HCT116 (cell line): Measurements from ENCODE around the gene CDHR4. TPM values are rescaled to one million over a fixed set of nuclear protein-coding genes. Genes with fewer than 3 reads are reported as not detected.

Experiments used
- ATAC-seq: fragments of 200-7000 bp; cut with Tn5 transposase; 2 replicates; pipeline ENCODE4 v1.9.1; 2020; ENCODE audit warnings: mild to moderate bottlenecking, moderate library complexity
- BruUV-seq: library from RNA; stranded (reverse); fragments of 400-500 nt; replicated peaks from 2 replicates; lab custom pipeline; 2021; lab: Mats Ljungman, UMichigan
- CTCF ChIA-PET: fragments of 300-600 bp; sonication (Branson Sonifier 250); formaldehyde crosslinking; loops from one replicate; lab custom pipeline; 2021; ENCODE audit warnings: antibody characterized with exemption; lab: Charles Lee
- POLR2A ChIA-PET: fragments of 300-600, 350-600 bp; sonication (Branson Sonifier 250); formaldehyde crosslinking; loops from one replicate; lab custom pipeline; 2021; ENCODE audit warnings: antibody characterized with exemption; lab: Charles Lee
- RAD21 ChIA-PET, 2 experiments: fragments of 300-600 bp; sonication (Branson Sonifier 250); formaldehyde crosslinking; loops; one replicate each; lab custom pipeline; 2023; ENCODE audit warnings: low total read pairs in 2 of 2; ENCODE audit not compliant: uncharacterized antibody in 2 of 2, unreplicated experiment in 2 of 2, low non-redundant PET in 1 of 2; lab: Charles Lee
- DNase-seq: peaks from one replicate; pipeline ENCODE4 v3.0.0-alpha.2; 2010; ENCODE audit warnings: low read depth, low spot score
- H2AFZ ChIP-seq: fragments of 200-600 bp; shearing (Covaris generic), sonication (generic); 2 replicates; pipeline ENCODE4 v1.6.1; 2017; ENCODE audit warnings: low read depth, mixed run types, mixed read lengths, antibody characterized with exemption, low read length; ENCODE audit not compliant: poor library complexity, severe bottlenecking
- H3K27ac ChIP-seq: 2 replicates; pipeline ENCODE4 v1.5.1; 2012; ENCODE audit warnings: low read depth, low read length
- H3K27me3 ChIP-seq: fragments of 200-600 bp; sonication (generic); 2 replicates; pipeline ENCODE4 v1.6.1; 2016; ENCODE audit warnings: mixed run types, low read length, mixed read lengths; ENCODE audit not compliant: insufficient read depth
- H3K36me3 ChIP-seq, 2 experiments: fragments of 200-500 bp in 1 of 2; fragments of 200-600 bp in 1 of 2; sonication (Bioruptor generic) in 1 of 2; sonication (generic) in 1 of 2; 2 replicates each; pipeline versions ENCODE4 v1.5.1 to v1.6.1; 2014 to 2016; ENCODE audit warnings: low read length in 2 of 2, inconsistent platforms in 1 of 2, mixed read lengths in 1 of 2, mixed run types in 1 of 2; ENCODE audit not compliant: insufficient read depth in 2 of 2, control insufficient read depth in 1 of 2
- H3K4me1 ChIP-seq, 2 experiments: fragments of 200-600 bp in 1 of 2; sonication (generic) in 1 of 2; 2 replicates each; pipeline versions ENCODE4 v1.5.1 to v1.6.1; 2012 to 2017; ENCODE audit warnings: low read length in 2 of 2, inconsistent platforms in 1 of 2, mild to moderate bottlenecking in 1 of 2, mixed read lengths in 1 of 2, mixed run types in 1 of 2, moderate library complexity in 1 of 2; ENCODE audit not compliant: insufficient read depth in 2 of 2, control insufficient read depth in 1 of 2
- H3K4me2 ChIP-seq: fragments of 200-600 bp; sonication (generic); 2 replicates; pipeline ENCODE4 v1.6.1; 2017; ENCODE audit warnings: mixed run types, low read length, mixed read lengths
- H3K4me3 ChIP-seq, 2 experiments: fragments of 200-600 bp in 1 of 2; sonication (generic) in 1 of 2; replicated peaks in 1 of 2; 2 replicates each; pipeline ENCODE4 v1.5.1; 2011 to 2016; ENCODE audit warnings: low read length in 2 of 2, control low read depth in 1 of 2, low read depth in 1 of 2, mild to moderate bottlenecking in 1 of 2, mixed read lengths in 1 of 2, mixed run types in 1 of 2
- H3K79me2 ChIP-seq: fragments of 200-600 bp; sonication (generic); 2 replicates; pipeline ENCODE4 v1.6.1; 2017; ENCODE audit warnings: mild to moderate bottlenecking, mixed run types, low read length, moderate library complexity, mixed read lengths; ENCODE audit not compliant: insufficient read depth
- H3K9ac ChIP-seq: fragments of 200-600 bp; sonication (generic); 2 replicates; pipeline ENCODE4 v1.6.1; 2016; ENCODE audit warnings: low read length, mixed read lengths
- H3K9me2 ChIP-seq: fragments of 200-600 bp; sonication (generic), shearing (Covaris generic); 2 replicates; pipeline ENCODE4 v1.6.1; 2017; ENCODE audit warnings: mixed run types, mild to moderate bottlenecking, moderate library complexity; ENCODE audit not compliant: insufficient read depth
- H3K9me3 ChIP-seq, 2 experiments: fragments of 200-500 bp in 1 of 2; fragments of 200-600 bp in 1 of 2; sonication (Bioruptor generic) in 1 of 2; sonication (generic) in 1 of 2; 2 replicates each; pipeline ENCODE4 v1.6.1; 2014 to 2017; ENCODE audit warnings: low read length in 2 of 2, mixed read lengths in 2 of 2, inconsistent platforms in 1 of 2, low read depth in 1 of 2, mild to moderate bottlenecking in 1 of 2, mixed run types in 1 of 2, moderate library complexity in 1 of 2; ENCODE audit not compliant: control insufficient read depth in 1 of 2, insufficient read depth in 1 of 2
- H4K20me1 ChIP-seq: fragments of 200-600 bp; sonication (generic), shearing (Covaris generic); 2 replicates; pipeline ENCODE4 v1.6.1; 2017; ENCODE audit warnings: mixed run types, mild to moderate bottlenecking, moderate library complexity; ENCODE audit not compliant: insufficient read depth
- CTCF ChIP-seq, 3 experiments: fragments of 200-600 bp in 1 of 3; sonication (generic) in 1 of 3; IDR thresholded peaks in 2 of 3; conservative IDR thresholded peaks in 1 of 3; 2 replicates each; pipeline ENCODE4 v1.5.1; 2012 to 2017; ENCODE audit warnings: low read depth in 2 of 3, low read length in 2 of 3, antibody characterized with exemption in 1 of 3, borderline replicate concordance in 1 of 3, control low read depth in 1 of 3, mild to moderate bottlenecking in 1 of 3, mixed read lengths in 1 of 3, mixed run types in 1 of 3, moderate library complexity in 1 of 3; ENCODE audit not compliant: insufficient read depth in 1 of 3
- EGR1 ChIP-seq: IDR thresholded peaks from 2 replicates; pipeline ENCODE4 v1.6.1; 2012; ENCODE audit warnings: low read depth
- ELF1 ChIP-seq: IDR thresholded peaks from 2 replicates; pipeline ENCODE4 v1.6.1; 2012; ENCODE audit warnings: low read depth, borderline replicate concordance
- EZH2phosphoT487 ChIP-seq: fragments of 200-600 bp; IDR thresholded peaks from 2 replicates; pipeline ENCODE4 v1.6.1; 2018; ENCODE audit warnings: antibody characterized with exemption, borderline replicate concordance
- FOSL1 ChIP-seq: IDR thresholded peaks from 2 replicates; pipeline ENCODE4 v1.6.1; 2012; ENCODE audit warnings: low read depth
- POLR2A ChIP-seq: IDR thresholded peaks from 2 replicates; pipeline ENCODE4 v1.7.0; 2011; ENCODE audit warnings: borderline replicate concordance; ENCODE audit not compliant: insufficient read depth, insufficient read length; ENCODE audit errors: extremely low read depth
- POLR2AphosphoS5 ChIP-seq: IDR thresholded peaks from 2 replicates; pipeline ENCODE4 v1.6.1; 2011; ENCODE audit warnings: mild to moderate bottlenecking, low read depth, low read length, moderate library complexity
- SIN3A ChIP-seq: IDR thresholded peaks from 2 replicates; pipeline ENCODE4 v1.6.1; 2012; ENCODE audit warnings: low read depth
- SP1 ChIP-seq: IDR thresholded peaks from 2 replicates; pipeline ENCODE4 v1.6.1; 2012; ENCODE audit warnings: low read depth
- SRF ChIP-seq: IDR thresholded peaks from 2 replicates; pipeline ENCODE4 v1.6.1; 2012; ENCODE audit warnings: low read depth
- TCF7L2 ChIP-seq: IDR thresholded peaks from 2 replicates; pipeline ENCODE4 v1.7.0; 2011; ENCODE audit warnings: borderline replicate concordance, inconsistent platforms; ENCODE audit not compliant: insufficient read depth, insufficient read length; ENCODE audit errors: extremely low read depth
- YY1 ChIP-seq: IDR thresholded peaks from 2 replicates; pipeline ENCODE4 v1.6.1; 2011; ENCODE audit warnings: low read length, low read depth, moderate library complexity, mild to moderate bottlenecking; ENCODE audit not compliant: insufficient replicate concordance; ENCODE audit errors: extremely low read depth
- ZBTB33 ChIP-seq: IDR thresholded peaks from 2 replicates; pipeline ENCODE4 v1.6.1; 2011; ENCODE audit warnings: mild to moderate bottlenecking, low read length, moderate library complexity; ENCODE audit not compliant: insufficient replicate concordance; ENCODE audit errors: extremely low read depth
- intact Hi-C: fragments of 100-400 bp; cut with micrococcal nuclease; formaldehyde crosslinking; loops from 2 replicates; pipeline ENCODE4 v1.10.0; 2022
- total RNA-seq: library from RNA; stranded (reverse); gene quantifications from one replicate; pipeline ENCODE4 v1.2.1, GENCODE V29; 2021; ENCODE audit not compliant: unreplicated experiment
- TF ChIP-seq, protein P1 (sequence below): IDR thresholded peaks from 2 replicates; pipeline ENCODE4 v1.6.1; 2012

CDHR4 gene
- total RNA-seq, 1 experiment from 2014 or later, result not detected

- RAD21 ChIA-PET, result no interaction called here
- intact Hi-C loops, result no loop called here
- peaks cover 73% of the 10 kb centered on the region for H3K79me2 ChIP-seq
- no peaks in the 10 kb centered on the region for H3K9me2 ChIP-seq
- H3K36me3 ChIP-seq, result no peaks in the 10 kb centered on the region
- no peak for TF ChIP-seq FOSL1
- TF ChIP-seq ZBTB33, result no peak
- H2AFZ ChIP-seq, result no peak overlapping the region
- no peak overlapping the region for H3K4me2 ChIP-seq
- DNase-seq (no peak), ATAC-seq (no peak)
- H4K20me1 ChIP-seq, result peaks cover 3% of the 10 kb centered on the region
- H3K4me1 ChIP-seq, result no peaks in the 10 kb centered on the region
- no TSS peak for BruUV-seq
- no peak overlapping the region for H3K9ac ChIP-seq
- H3K9me3 ChIP-seq, result no peaks in the 10 kb centered on the region
- no peak overlapping the region for H3K27ac ChIP-seq
- POLR2A ChIA-PET, result interaction anchor here (0.6 kb wide), 1 partner anchor 18 kb away, joined by 3 read pairs; no protein-coding TSS in a partner anchor
- no peak overlapping the region for H3K4me3 ChIP-seq
- H3K27me3 ChIP-seq, result no peaks in the 10 kb centered on the region
- CTCF ChIA-PET, result no interaction called here
Measured at GRCh38 chr3:49763981-49764380, 35.7 kb downstream of the CDHR4 start.

GRCh38 chr3:49761661-49762060 is 38.0 kb downstream of the CDHR4 start:
- intact Hi-C loops, result no loop called here
- no TSS peak for BruUV-seq
- POLR2A ChIA-PET, result no interaction called here
- TF ChIP-seq SP1 (no peak), FOSL1 (no peak), EZH2phosphoT487 (no peak), CTCF (IDR thresholded peaks at IDR 0.05 in 2 of 3, conservative IDR thresholded peaks at IDR 0.05 in 1 of 3; ENCODE audit: borderline replicate concordance in 1 of 3, insufficient read depth in 1 of 3, low read depth in 2 of 3, low read length in 2 of 3) (no peak), EGR1 (no peak), TCF7L2 (no peak), POLR2AphosphoS5 (no peak), SRF (no peak), ELF1 (no peak), YY1 (no peak), ZBTB33 (no peak), SIN3A (no peak), POLR2A (no peak)
- TF ChIP-seq, protein P1, sequence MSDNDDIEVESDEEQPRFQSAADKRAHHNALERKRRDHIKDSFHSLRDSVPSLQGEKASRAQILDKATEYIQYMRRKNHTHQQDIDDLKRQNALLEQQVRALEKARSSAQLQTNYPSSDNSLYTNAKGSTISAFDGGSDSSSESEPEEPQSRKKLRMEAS, result no peak

More at GRCh38 chr3:49761661-49762060, 38.0 kb downstream of the CDHR4 start:
- Histone ChIP-seq H3K4me3 (no peak overlapping the region), H3K4me1 (no peaks in the 10 kb centered on the region), H3K9ac (no peak overlapping the region), H3K9me3 (no peaks in the 10 kb centered on the region), H3K79me2 (peaks cover 69% of the 10 kb centered on the region), H4K20me1 (peaks cover 4% of the 10 kb centered on the region), H3K27me3 (no peaks in the 10 kb centered on the region), H3K36me3 (no peaks in the 10 kb centered on the region), H3K4me2 (no peak overlapping the region), H3K9me2 (no peaks in the 10 kb centered on the region), H2AFZ (no peak overlapping the region), H3K27ac (no peak overlapping the region)
- ATAC-seq (no peak), DNase-seq (no peak)
- CTCF ChIA-PET, result no interaction called here
- RAD21 ChIA-PET, result no interaction called here
